Astrocyte (in vitro differentiated cells and primary cell): ENCODE measurements around the gene NCOR1.
"Not testable (repeated sequence)": the region's sequence is repeated elsewhere in the genome, so short reads cannot be mapped to it uniquely, and the experiment has no call there.

Experiments used
- EZH2 ChIP-seq: IDR thresholded peaks from 2 replicates; pipeline ENCODE4 v1.6.1; 2012; ENCODE audit warnings: mild to moderate bottlenecking, low read length, inconsistent platforms; ENCODE audit not compliant: insufficient read depth
- TF ChIP-seq, protein P1 (sequence below): IDR thresholded peaks from 2 replicates; pipeline ENCODE4 v1.5.1; 2011; ENCODE audit warnings: low read depth, mild to moderate bottlenecking, inconsistent platforms, low read length, moderate library complexity; ENCODE audit not compliant: insufficient read depth

- TF ChIP-seq, protein P1, sequence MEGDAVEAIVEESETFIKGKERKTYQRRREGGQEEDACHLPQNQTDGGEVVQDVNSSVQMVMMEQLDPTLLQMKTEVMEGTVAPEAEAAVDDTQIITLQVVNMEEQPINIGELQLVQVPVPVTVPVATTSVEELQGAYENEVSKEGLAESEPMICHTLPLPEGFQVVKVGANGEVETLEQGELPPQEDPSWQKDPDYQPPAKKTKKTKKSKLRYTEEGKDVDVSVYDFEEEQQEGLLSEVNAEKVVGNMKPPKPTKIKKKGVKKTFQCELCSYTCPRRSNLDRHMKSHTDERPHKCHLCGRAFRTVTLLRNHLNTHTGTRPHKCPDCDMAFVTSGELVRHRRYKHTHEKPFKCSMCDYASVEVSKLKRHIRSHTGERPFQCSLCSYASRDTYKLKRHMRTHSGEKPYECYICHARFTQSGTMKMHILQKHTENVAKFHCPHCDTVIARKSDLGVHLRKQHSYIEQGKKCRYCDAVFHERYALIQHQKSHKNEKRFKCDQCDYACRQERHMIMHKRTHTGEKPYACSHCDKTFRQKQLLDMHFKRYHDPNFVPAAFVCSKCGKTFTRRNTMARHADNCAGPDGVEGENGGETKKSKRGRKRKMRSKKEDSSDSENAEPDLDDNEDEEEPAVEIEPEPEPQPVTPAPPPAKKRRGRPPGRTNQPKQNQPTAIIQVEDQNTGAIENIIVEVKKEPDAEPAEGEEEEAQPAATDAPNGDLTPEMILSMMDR = not testable (repeated sequence)
- TF ChIP-seq EZH2 = not testable (repeated sequence)
These were observed 14.7 kb upstream of the NCOR1 start for GRCh38 chr17:16229912-16230561.
